ENCODE measurements around the gene ITGA11.

Gene ITGA11

GRCh38 chr15:68389041-68389930, 42.7 kb downstream of the ITGA11 start:
- DNase-seq: no peak

DNA sequence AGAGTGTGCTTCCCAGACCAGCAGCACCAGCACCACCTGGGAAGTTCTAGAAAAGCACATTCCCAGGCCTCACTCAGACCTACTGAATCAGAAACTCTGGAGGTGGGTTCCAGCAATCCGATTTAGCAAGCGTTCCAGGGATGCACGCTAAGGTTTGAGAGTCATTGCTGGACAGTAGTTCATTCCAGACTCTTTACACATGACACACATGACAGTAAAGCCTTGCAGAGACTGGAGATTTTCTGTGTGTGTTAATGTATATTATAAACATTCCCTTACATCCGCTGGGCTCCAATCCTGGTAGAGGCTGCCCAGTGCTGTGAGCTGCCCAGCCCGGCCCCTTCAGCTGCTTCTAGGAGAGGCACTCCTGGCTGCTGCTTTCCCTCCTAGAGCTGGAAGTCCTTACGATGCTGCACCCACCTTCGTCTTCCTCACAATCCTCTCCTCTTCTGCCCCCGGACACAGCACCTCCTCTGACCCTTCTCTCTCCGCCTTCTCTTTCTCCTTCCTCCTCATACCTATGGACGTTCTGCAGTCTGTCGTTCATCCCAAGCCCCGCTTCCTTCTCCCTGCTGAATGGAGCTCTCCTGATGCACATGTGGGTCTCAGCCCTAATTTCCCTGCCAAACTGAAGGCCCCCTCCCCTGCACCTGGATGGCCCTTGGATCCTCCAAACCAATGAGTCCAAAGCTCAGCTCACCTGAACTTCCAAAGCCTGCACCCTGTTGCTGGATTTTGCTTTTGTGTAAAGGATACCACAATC, 44.4 kb downstream of the ITGA11 start:
- no peak for DNase-seq

DNA sequence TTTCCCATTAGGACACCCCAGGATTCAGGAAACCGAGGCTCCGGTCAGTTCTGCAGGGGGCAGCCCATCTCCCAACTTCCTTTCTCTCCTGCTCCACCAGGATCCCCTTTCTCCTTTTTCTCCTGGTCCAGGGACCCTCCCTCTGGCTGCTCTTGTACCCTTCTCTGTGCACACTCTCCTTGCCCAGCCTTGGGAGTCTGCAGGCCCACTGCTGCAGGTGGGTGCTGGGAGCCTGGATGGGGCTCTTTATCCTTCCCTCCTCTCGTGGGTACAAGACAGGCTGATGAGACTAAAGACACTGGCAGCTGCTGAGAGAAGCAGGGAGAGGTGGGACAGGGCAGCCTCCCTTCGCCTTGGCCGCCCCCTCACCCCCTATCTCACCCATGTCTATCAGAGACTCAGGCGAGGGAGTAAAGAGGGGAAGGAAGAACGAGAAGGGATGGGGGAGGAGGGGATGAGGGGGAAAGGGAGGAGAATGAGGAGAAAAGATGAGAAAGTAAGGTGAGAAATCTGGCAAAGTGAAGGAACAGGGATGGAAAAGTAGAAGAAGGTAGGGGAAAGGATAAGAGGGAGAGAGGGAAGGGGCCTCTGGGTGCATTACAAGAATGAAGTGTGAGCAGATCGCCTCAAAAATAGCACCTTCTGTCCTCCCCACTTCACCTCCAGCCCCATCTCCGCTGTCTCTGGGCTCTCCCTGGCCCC, 45.2 kb downstream of the ITGA11 start:
- no peak for DNase-seq

DNA sequence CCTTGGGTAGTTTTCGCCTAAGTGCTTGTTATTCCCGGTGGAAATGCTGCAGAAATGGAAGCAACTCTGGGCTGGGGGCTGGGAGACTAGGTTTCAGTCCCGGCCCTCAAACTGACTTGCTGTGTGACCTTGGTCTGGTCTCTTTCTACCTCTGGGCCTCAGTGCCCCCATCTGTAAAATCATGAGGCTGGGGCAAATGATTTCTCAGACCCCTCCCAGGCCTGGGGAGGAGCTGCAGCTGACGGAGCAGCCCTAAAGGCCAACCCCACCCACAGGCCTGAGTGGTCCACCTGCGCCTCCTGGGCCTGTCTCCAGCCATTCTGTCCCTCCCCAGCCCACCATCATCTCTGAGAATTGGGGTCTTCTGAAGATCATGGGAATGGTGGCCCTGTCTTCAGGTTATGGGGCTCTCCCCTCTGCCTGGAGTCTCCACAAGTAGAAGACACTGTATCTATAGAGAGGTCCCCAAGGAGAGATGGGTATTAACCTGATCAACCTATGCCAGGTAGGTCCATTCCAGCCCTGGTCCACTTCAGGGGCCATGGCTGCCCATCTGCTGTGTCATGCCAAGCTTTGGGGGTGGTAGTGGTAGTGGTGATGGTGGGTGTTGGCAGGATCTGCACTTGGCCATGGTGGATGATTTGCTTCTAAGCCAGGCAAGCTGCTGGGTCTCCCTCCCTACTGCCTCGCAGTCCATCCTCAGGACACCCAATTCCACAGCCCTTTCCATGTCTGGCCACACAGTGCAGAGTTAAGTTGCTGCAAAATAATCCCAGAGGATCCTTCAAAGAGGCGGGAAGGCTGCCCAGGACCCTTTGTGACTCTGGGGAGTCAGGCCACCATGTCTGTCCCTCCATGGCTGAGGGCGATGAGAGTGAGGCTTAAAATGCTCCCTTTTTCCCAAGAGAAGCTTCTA, 46.0 kb downstream of the ITGA11 start:
- no peak for DNase-seq

DNA sequence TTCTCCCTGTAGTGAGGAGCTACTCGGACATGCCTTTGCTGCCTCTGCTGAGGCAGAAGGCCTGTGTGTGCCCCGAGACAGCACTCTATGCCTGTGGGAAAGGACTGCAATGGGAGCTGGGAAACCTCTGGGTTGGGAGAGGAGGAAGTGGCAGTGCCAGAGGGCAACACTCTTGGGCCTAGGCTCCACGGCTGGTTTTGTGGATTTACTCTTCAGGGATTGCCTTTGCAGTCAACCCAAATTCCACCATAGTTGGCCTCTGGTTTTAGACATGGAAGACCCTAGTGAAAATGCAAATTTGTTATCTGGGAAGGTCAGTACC, 46.8 kb downstream of the ITGA11 start:
- DNase-seq: no peak

DNA sequence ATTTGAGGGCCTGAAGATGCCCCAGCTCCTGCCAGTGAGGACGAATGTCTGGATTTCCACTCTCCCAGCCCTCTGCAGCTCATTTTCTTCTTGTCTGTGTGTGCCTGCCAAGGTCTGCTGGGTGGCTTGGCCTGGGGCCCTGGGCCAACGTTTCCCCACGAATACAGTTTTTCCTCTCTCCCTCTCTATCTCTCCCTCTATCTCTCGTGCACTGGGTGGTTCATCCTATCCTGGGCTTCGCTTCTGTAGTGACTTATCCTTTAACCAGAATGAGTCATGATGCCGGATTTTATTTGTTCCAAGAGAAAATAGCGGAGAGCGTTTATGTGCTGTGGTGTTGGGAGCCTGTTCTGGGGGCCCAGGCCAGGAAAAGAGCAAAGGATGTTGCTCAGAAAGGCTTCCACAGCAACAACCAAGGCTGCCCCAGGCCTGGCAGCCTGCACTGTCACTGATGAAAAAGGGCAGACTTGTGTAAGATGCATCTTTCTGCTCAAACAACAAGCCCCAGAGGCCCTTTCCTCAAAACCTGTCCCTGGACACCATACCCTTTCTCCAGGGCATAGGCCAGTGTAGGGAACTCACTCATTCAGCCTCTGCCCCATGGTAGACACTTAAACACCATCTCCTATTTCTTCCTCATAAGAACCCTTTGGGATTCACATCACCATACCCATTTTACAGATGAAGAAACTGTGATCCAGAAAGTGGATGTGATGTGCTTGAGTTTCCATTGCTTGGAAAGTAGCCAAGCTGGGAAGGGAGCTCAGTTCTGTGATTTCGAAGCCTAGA, 47.3 kb downstream of the ITGA11 start:
- DNase-seq: no peak

DNA sequence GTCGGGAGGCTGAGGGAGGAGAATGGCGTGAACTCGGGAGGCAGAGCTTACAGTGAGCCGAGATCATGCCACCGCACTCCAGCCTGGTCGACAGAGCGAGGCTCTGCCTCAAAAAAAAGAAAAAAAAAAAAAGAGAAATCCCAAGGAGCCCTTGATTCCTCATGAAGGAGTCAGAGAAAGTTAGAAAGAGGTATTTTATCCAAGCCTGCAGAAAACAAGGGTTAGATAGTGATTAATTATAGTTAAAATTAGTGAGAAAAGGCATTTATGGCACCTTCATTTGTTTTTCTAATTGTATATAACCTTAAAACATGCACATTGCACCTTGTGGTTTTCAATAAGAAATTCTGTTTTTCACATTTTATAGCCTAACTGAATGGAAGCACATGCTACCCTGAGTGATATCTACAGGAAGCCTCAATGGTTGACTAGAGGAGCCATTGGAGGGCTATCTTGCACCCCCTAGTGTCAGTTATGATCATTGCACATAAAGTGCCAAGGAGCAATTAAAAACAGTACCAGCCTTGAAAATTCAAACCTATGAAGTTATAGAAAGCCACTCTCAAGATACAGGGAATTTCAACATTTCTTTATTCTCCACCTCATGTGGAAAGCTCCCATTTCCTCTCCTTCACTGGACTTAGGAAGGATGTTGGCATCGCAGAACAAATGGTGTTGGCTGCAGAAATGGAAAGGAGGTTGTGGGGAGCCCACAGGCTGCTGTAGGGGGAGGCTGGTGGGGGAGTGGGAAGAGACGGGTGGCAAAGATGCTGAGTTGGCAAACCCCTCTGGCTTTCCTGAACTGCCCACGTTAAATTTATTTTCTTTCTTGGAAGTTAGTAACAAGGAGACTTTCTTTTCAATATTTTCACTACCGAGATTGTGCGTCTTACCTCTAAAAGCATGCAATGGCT, 48.5 kb downstream of the ITGA11 start:
- DNase-seq: peak in 1 of 2 experiments; percentile 47

DNA sequence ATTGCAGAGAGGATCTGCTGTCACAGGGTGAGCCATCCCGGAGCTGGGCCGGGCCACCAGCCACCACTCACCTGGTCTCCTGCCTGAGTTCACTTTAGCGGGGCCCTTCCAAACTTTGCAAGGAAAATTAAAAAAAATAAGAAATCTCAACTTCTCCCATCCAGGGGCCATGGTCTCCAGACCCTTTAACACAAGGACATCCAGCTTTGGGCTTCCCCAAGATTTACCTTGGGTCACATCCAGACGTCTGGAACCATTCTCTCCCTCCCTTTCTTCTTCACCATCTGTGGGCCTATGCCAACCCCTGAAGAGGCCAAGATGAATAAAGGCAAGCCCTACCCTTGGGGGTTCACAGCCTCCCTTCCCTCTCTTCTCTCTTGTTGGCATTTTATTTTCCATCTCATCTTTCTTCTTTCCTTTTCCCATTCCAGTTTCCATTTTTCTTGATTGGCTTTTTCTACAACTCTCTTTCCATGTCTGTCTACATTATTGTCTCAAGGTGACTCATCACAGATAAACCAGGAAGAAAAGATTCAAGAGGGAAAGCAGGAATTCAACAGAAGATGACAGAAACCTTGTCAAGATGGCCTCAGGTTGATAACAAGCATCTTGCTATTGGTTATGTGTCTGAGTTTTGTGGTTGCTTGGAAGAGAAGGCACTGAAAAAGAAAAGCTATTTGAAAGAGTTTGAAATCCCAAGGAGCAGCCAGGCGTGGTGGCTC, 49.5 kb downstream of the ITGA11 start:
- DNase-seq: no peak

DNA sequence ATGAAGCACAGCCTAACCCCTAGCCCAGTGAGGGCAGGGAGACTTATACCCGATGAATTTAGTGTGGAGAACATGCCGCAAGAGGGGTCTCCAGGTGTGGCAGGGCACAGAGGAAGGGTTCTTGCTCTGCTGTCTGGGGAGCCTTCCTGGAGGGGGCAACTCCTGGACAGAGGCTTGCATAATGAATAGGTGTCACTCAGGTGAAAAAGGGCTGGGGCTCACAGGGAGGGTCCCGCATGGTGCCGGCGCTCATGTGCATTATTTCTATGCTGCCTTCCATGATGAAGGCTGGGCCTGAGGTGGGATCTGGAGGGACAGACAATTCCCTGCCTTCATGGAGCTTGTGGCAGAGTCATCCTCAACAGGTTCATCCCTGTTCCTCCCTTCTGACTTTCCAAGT, 51.5 kb downstream of the ITGA11 start:
- DNase-seq: no peak

- DNase-seq: no peak
Observed at GRCh38 chr15:68379759-68380290, 52.1 kb downstream of the ITGA11 start.

DNA sequence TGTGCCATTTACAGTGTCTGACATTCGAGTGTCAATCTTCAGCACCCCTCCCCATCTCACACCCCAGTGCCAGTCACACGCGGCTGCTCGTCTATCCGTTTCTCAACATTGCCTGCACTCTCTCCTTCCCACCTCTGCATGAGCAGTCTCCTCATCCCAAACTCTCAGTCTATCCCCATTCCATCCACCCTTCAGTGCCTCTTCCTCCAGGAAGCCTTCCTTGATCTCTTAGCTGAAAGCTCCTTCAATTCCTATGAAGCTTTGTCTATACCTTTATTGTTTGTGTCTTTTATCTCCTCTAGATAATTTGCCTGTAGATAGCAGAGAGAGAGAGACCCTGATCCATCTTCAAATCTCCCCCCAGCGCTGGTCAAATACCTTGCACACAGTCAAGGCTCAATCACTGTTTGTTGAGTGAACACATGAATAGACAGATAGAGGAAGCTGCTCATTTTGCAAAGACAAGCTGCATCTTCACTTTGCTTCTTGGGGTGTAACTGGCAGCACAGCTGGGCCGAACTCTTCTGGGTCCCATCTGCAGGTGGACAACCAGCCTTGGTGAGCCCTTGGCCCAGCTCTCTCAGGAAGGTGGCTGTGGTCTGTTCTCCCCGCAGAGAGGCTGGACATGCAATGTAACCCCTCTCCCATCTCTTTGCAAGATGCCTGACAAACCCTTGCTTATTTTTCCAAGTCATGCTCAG, 52.8 kb downstream of the ITGA11 start:
- DNase-seq: no peak

- no peak for DNase-seq
Observed at GRCh38 chr15:68378595-68378994, 53.4 kb downstream of the ITGA11 start.

DNA sequence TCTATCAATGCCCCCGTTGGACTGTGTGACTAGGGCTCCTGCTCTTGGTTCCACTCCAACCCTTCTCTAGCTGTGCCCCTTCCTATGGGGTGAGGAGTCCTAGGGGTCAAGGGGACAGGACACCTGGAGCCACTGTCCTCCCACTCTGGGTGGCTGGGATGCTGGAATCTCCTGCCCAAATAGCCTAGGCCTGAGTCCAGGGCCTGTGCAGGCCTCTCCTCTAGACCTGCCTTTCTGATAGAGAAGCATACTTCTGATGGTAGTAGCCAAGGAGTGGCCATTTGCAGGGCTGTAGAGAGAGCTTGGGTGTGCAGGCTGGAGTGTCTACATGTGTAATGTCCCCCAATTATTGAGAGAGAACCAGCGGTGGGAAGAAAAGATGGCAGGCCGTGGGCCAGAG, 54.2 kb downstream of the ITGA11 start:
- DNase-seq: no peak

DNA sequence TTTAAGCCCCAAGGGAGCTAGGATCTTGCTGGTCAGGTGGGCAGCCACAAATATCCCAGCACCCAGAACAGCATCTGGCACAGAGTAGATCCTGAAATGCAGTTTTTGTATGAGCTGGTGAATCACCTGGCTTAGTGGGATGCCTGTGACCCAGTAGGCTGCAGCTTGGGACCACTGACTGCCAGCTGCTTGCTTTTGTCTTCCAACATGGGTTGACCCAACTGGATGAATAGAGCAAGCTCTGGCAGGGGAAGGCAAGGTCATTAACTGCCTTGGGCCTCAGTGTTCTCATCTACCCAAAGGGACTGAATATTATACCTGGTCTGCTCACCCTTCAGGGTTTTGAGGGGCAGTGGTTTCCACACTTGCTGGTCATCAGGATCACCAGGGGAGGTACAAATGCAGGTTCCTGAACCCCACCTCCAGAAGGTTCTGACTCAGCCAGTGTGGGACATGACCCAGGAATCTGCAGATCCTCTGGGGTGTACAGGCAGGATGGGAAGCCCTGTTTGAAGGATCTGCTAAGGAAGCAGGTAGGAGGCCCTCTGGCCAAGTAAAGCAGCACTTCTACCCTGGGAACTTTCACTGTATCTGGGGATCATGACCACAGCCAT, 55.4 kb downstream of the ITGA11 start:
- DNase-seq: no peak

DNA sequence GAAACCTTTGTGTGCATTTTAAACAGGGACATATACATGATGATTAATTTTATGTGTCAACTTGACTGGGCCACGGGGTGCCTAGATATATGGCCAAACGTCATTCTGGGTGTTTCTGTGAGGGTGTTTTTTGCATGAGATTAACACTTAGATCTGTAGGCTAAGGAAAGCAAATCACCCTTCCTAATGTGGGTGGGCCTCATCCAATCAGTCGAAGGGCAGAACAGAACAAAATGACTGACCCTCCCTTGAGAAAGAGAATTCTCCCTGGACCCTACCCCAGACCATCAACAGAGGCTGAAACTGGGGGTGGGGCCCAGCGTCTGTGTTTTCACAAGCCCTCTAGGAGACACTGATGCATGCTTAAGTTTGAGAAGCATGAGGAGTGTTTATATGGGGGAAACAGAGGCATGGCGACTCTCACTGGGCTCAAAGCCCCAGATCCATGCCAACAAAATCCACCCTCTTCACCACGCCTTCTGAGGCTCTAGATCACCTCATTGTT, 56.2 kb downstream of the ITGA11 start:
- no peak for DNase-seq

DNA sequence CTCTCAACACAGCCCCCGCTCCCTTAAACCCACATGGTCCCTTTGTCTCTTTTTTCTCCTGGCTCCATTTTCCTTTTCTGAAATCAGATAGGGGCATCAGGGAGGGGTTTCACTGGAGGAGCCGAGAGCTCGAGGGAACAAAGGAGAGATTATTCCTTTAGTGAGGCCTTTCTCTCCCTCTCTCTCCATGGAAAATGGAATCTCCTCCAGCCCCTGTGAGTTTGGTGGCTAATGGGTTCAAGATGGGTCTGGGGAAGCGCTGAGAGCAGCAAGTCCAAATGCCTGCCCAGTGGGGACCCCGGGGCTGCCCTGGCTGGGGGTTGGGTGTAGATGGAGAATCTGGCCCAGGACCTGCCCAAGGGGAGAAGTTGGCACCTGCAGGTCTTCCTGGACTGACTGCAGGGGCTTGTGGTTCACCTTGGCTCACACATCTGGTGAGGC, 56.8 kb downstream of the ITGA11 start:
- DNase-seq: no peak

DNA sequence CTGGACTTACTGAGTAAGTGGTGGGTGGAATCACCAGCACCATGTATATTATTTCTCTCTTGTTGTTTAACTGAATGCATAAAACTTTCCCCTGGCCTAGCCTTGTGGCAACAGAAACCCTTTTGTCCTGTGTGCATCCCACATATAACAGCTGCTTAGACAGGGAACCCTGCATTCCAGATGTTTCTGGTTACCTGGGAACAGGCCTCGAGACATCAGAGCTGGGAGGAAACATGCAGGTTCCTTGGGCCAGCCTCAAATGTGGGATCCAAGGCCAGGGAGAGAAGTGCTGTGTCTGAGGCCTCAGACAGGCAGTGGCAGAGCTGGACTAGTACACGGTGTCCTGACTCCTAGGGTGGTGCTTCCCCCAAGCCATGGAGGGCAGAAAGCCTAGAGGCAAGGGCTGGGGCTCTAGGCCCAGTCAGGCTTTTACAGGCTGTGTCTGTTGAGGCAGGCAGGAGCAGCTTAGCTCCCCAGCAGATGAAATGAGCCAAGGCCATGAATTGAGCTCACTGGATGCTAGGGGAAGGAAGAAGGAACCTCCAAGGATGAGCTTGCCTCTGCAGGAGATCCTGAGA, 57.7 kb downstream of the ITGA11 start:
- DNase-seq: no peak

- DNase-seq: no peak
Observed at GRCh38 chr15:68373028-68373427, 58.9 kb downstream of the ITGA11 start.
